ENCODE results near the gene DGKI. TPM values are rescaled to one million over a fixed set of nuclear protein-coding genes. Genes with fewer than 3 reads are reported as not detected.

Gene DGKI
- total RNA-seq, 1 experiment from 2014 or later, result 0.41 TPM

DNA sequence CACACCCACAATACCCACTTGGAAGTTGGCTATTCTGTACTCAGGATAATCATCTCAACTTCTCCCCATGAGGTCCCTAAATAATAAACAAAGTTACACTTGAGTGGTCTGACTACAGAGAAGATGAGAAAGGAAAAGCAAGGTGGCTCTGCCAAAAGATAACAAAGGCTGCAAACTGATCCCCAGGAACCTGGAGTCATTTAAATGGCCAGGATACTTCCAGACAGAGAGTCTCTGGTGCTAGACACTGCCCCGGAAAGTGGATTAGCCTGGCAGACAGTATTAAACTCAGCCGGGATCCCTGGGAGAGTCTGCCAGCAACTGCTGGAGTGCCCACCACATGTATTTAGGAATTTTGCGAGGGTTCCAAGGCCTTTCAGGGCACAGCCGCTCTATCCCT lies 93.7 kb downstream of the DGKI start:
- DNase-seq, result no peak
- Histone ChIP-seq H3K79me2 (ENCODE audit: low read depth) (no peaks in the 10 kb centered on the region), H3K36me3 (ENCODE audit: low read depth) (no peaks in the 10 kb centered on the region), H3K9me3 (ENCODE audit: insufficient read depth, low read depth) (no peaks in the 10 kb centered on the region), H3K4me2 (no peak overlapping the region), H3K4me1 (replicated peaks; ENCODE audit: insufficient read depth) (no peaks in the 10 kb centered on the region), H4K20me1 (ENCODE audit: insufficient read depth) (no peaks in the 10 kb centered on the region), H2AFZ (no peak overlapping the region), H3K27ac (no peak overlapping the region), H3K9me2 (ENCODE audit: insufficient read depth) (no peaks in the 10 kb centered on the region), H3F3A (ENCODE audit: insufficient read depth, low read depth) (no peaks in the 10 kb centered on the region), H3K27me3 (ENCODE audit: insufficient read depth, low read depth) (peaks cover 94% of the 10 kb centered on the region), H3K4me3 (no peak overlapping the region)
- no TSS peak for BruUV-seq (replicated peaks)
- TF ChIP-seq, protein P1, sequence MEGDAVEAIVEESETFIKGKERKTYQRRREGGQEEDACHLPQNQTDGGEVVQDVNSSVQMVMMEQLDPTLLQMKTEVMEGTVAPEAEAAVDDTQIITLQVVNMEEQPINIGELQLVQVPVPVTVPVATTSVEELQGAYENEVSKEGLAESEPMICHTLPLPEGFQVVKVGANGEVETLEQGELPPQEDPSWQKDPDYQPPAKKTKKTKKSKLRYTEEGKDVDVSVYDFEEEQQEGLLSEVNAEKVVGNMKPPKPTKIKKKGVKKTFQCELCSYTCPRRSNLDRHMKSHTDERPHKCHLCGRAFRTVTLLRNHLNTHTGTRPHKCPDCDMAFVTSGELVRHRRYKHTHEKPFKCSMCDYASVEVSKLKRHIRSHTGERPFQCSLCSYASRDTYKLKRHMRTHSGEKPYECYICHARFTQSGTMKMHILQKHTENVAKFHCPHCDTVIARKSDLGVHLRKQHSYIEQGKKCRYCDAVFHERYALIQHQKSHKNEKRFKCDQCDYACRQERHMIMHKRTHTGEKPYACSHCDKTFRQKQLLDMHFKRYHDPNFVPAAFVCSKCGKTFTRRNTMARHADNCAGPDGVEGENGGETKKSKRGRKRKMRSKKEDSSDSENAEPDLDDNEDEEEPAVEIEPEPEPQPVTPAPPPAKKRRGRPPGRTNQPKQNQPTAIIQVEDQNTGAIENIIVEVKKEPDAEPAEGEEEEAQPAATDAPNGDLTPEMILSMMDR (conservative IDR thresholded peaks at IDR 0.05), result no peak
- TF ChIP-seq EZH2 (IDR thresholded peaks at IDR 0.05; ENCODE audit: low read depth), result no peak
- intact Hi-C loops (cut with micrococcal nuclease; ENCODE audit: unreplicated experiment), result no loop called here
- POLR2A ChIA-PET (ENCODE audit: unreplicated experiment), result no interaction called here
- CTCF ChIA-PET, result no interaction called here

DNA sequence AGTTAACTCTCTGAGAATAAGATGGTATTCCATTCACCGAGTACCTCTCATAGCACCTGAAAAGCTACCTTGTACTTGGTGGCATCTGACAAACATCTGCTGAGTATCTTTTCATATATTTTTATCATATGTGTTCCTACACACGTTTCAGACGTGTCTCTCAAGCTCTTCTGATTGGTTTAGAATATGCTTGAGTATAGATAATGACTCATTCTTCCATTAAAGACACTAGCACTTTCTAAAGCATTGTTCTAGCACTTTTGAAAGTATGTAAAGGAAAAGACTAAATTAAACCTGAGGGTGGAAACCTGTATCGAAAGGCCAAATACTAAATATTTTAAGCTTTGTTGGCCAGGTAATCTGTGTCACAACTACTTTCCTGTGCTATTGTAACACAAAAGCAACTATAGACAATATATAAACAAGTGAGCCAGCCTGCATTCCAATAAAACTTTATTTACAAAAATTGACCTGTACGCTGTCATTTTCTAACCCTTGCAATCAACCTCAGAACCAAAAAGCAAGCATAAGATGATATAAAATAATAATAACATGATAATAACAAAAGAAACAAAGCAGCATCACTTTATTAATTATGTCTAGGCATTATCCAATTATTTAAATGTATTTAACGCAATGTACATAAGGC lies 95.3 kb downstream of the DGKI start:
- Histone ChIP-seq H3F3A (ENCODE audit: insufficient read depth, low read depth) (no peaks in the 10 kb centered on the region), H3K27me3 (ENCODE audit: insufficient read depth, low read depth) (peaks cover 92% of the 10 kb centered on the region), H4K20me1 (ENCODE audit: insufficient read depth) (no peaks in the 10 kb centered on the region), H3K9me2 (ENCODE audit: insufficient read depth) (no peaks in the 10 kb centered on the region), H3K4me2 (no peak overlapping the region), H3K27ac (no peak overlapping the region), H2AFZ (no peak overlapping the region), H3K4me3 (no peak overlapping the region), H3K4me1 (replicated peaks; ENCODE audit: insufficient read depth) (no peaks in the 10 kb centered on the region), H3K9me3 (ENCODE audit: insufficient read depth, low read depth) (no peaks in the 10 kb centered on the region), H3K79me2 (ENCODE audit: low read depth) (no peaks in the 10 kb centered on the region), H3K36me3 (ENCODE audit: low read depth) (no peaks in the 10 kb centered on the region)
- intact Hi-C loops (cut with micrococcal nuclease; ENCODE audit: unreplicated experiment), result no loop called here
- no peak for DNase-seq
- BruUV-seq (replicated peaks), result no TSS peak
- ChIA-PET CTCF (no interaction called here), POLR2A (ENCODE audit: unreplicated experiment) (no interaction called here)
- TF ChIP-seq, protein P1 (conservative IDR thresholded peaks at IDR 0.05), result no peak
- no peak for TF ChIP-seq EZH2 (IDR thresholded peaks at IDR 0.05; ENCODE audit: low read depth)

DNA sequence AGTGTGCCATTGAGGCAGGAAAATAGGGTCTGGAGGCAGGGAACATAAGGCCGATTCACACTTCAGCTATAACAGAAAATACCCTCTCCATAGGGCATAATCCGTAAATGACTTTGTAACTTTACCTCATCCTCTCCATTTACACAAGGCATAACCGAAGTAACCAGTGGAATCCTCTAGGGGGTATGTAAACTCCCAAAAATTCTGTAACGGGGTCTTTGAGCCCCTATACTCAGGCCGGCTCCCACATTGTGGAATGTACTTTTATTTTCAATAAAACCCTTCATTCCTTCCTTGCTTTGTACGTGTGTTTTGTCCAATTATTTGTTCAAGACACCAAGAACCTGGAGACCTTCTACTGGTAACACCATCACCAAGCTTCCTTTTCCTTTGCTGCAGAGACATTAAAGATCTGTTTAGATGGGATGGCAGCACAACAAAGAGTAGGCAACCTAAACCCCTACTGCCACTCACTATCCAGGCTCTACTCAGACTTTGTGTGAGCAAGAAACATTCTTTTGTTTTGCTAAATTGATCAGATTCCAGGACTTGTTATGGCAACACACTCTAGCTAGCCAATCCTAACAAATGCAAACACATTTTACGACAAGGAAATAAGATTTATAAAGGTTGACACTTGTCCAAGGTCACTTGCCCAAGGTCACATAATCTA lies 99.3 kb downstream of the DGKI start:
- no TSS peak for BruUV-seq (replicated peaks)
- Histone ChIP-seq H3K27me3 (ENCODE audit: insufficient read depth, low read depth) (peaks cover 73% of the 10 kb centered on the region), H3K27ac (no peak overlapping the region), H3K9me2 (ENCODE audit: insufficient read depth) (no peaks in the 10 kb centered on the region), H3K36me3 (ENCODE audit: low read depth) (no peaks in the 10 kb centered on the region), H3K4me2 (no peak overlapping the region), H3F3A (ENCODE audit: insufficient read depth, low read depth) (no peaks in the 10 kb centered on the region), H3K79me2 (ENCODE audit: low read depth) (no peaks in the 10 kb centered on the region), H3K9me3 (ENCODE audit: insufficient read depth, low read depth) (no peaks in the 10 kb centered on the region), H2AFZ (no peak overlapping the region), H3K4me3 (no peak overlapping the region), H4K20me1 (ENCODE audit: insufficient read depth) (no peaks in the 10 kb centered on the region), H3K4me1 (replicated peaks; ENCODE audit: insufficient read depth) (no peaks in the 10 kb centered on the region)
- TF ChIP-seq, protein P1 (conservative IDR thresholded peaks at IDR 0.05), result no peak
- no peak for TF ChIP-seq EZH2 (IDR thresholded peaks at IDR 0.05; ENCODE audit: low read depth)
- intact Hi-C loops (cut with micrococcal nuclease; ENCODE audit: unreplicated experiment), result no loop called here
- ChIA-PET CTCF (no interaction called here), POLR2A (ENCODE audit: unreplicated experiment) (no interaction called here)
- DNase-seq, result no peak
